Panc1 (cell line): ENCODE measurements around the gene ZCCHC10. TPM values are rescaled to one million over a fixed set of nuclear protein-coding genes. Genes with fewer than 3 reads are reported as not detected.

Experiments
- ATAC-seq: fragments of 200-7000 bp; cut with Tn5 transposase; 2 replicates; pipeline ENCODE4 v1.9.1; 2020; ENCODE audit warnings: mild to moderate bottlenecking, moderate library complexity
- BruUV-seq: library from RNA; stranded (reverse); fragments of 400-500 nt; replicated peaks from 2 replicates; lab custom pipeline; 2021; lab: Mats Ljungman, UMichigan
- CTCF ChIA-PET: fragments of 300-600 bp; sonication (Branson Sonifier 250); formaldehyde crosslinking; loops from one replicate; lab custom pipeline; 2022; ENCODE audit warnings: antibody characterized with exemption; lab: Charles Lee
- POLR2A ChIA-PET: fragments of 300-600 bp; sonication (Branson Sonifier 250); formaldehyde crosslinking; loops from one replicate; lab custom pipeline; 2022; ENCODE audit warnings: antibody characterized with exemption; lab: Charles Lee
- DNase-seq: peaks from one replicate; pipeline ENCODE4 v3.0.0-alpha.2; 2010; ENCODE audit warnings: low read depth, low spot score
- H3K27ac ChIP-seq: 2 replicates; pipeline ENCODE4 v1.5.1; 2011; ENCODE audit warnings: mild to moderate bottlenecking, low read length, inconsistent platforms
- H3K27me3 ChIP-seq: fragments of 200-500 bp; sonication (Bioruptor generic); 2 replicates; pipeline ENCODE4 v1.6.0; 2014; ENCODE audit warnings: low read length, inconsistent platforms; ENCODE audit not compliant: control insufficient read depth, insufficient read depth
- H3K36me3 ChIP-seq: fragments of 200-500 bp; sonication (Bioruptor generic); 2 replicates; pipeline ENCODE4 v1.5.1; 2014; ENCODE audit warnings: inconsistent platforms, mild to moderate bottlenecking, low read length, moderate library complexity; ENCODE audit not compliant: control insufficient read depth, insufficient read depth
- H3K4me1 ChIP-seq: 2 replicates; pipeline ENCODE4 v1.5.1; 2011; ENCODE audit warnings: inconsistent platforms, mild to moderate bottlenecking, low read length, moderate library complexity; ENCODE audit not compliant: control insufficient read depth, insufficient read depth
- H3K4me3 ChIP-seq, 2 experiments: 2 replicates each; pipeline ENCODE4 v1.5.1; 2011 to 2012; ENCODE audit warnings: low read depth in 2 of 2, low read length in 2 of 2, mild to moderate bottlenecking in 2 of 2, inconsistent platforms in 1 of 2, moderate library complexity in 1 of 2
- H3K9me3 ChIP-seq: fragments of 200-500 bp; sonication (Bioruptor generic); 2 replicates; pipeline ENCODE4 v1.5.1; 2014; ENCODE audit warnings: low read depth, mild to moderate bottlenecking, inconsistent platforms, low read length, moderate library complexity; ENCODE audit not compliant: control insufficient read depth, insufficient read depth
- CTCF ChIP-seq: fragments of 450-650 bp; IDR thresholded peaks from 2 replicates; pipeline ENCODE4 v1.5.1; 2017; ENCODE audit warnings: mild to moderate bottlenecking
- POLR2AphosphoS5 ChIP-seq: IDR thresholded peaks from 2 replicates; pipeline ENCODE4 v1.6.1; 2012; ENCODE audit warnings: mild to moderate bottlenecking, low read depth, low read length, moderate library complexity
- REST ChIP-seq, 2 experiments: IDR thresholded peaks; 2 replicates each; pipeline ENCODE4 v1.6.1; 2011 to 2012; ENCODE audit warnings: low read depth in 2 of 2, control low read depth in 1 of 2, low read length in 1 of 2, mild to moderate bottlenecking in 1 of 2, moderate library complexity in 1 of 2; ENCODE audit not compliant: insufficient read depth in 1 of 2
- SIN3A ChIP-seq: IDR thresholded peaks from 2 replicates; pipeline ENCODE4 v1.6.1; 2012; ENCODE audit warnings: low read depth, mild to moderate bottlenecking, low read length, moderate library complexity, borderline replicate concordance; ENCODE audit not compliant: insufficient read depth
- TCF7L2 ChIP-seq: IDR thresholded peaks from 2 replicates; pipeline ENCODE4 v1.6.1; 2011; ENCODE audit warnings: mild to moderate bottlenecking, low read depth, low read length, inconsistent platforms
- in situ Hi-C: cut with HindIII; loops from 2 replicates; pipeline ENCODE4 v1.10.0; 2016; ENCODE audit warnings: low sequenced_read_pairs, low pct_unique_long_range_greater_than_20kb
- intact Hi-C: fragments of 100-400 bp; cut with micrococcal nuclease; formaldehyde crosslinking; loops from one replicate; pipeline ENCODE4 v1.10.0; 2022; ENCODE audit not compliant: unreplicated experiment
- total RNA-seq: library from RNA; stranded (reverse); gene quantifications from one replicate; pipeline ENCODE4 v1.2.1, GENCODE V29; 2021; ENCODE audit not compliant: unreplicated experiment

ZCCHC10 gene
- total RNA-seq, 1 experiment from 2014 or later = 30.8 TPM

- H3K9me3 ChIP-seq = no peaks in the 10 kb centered on the region
- intact Hi-C loops (no loop called here), in situ Hi-C loops (no loop called here)
- no peaks in the 10 kb centered on the region for H3K4me1 ChIP-seq
- DNase-seq (no peak), ATAC-seq (no peak)
- H3K4me3 ChIP-seq = no peak overlapping the region
- ChIA-PET CTCF (no interaction called here), POLR2A (interaction anchor here (0.6 kb wide), 1 partner anchor 107 kb away, joined by 4 read pairs; no protein-coding TSS in a partner anchor)
- no peaks in the 10 kb centered on the region for H3K36me3 ChIP-seq
- no peak overlapping the region for H3K27ac ChIP-seq
- no TSS peak for BruUV-seq
- H3K27me3 ChIP-seq = no peaks in the 10 kb centered on the region
- TF ChIP-seq CTCF (no peak), SIN3A (no peak), REST (IDR thresholded peaks at IDR 0.05; ENCODE audit: insufficient read depth in 1 of 2, low read depth in 2 of 2, low read length in 1 of 2) (no peak), TCF7L2 (no peak), POLR2AphosphoS5 (no peak)
Observed at GRCh38 chr5:132981288-132981687, 45.1 kb downstream of the ZCCHC10 start.

GRCh38 chr5:132979976-132980375, 46.4 kb downstream of the ZCCHC10 start:
- Histone ChIP-seq H3K27me3 (no peaks in the 10 kb centered on the region), H3K4me1 (no peaks in the 10 kb centered on the region), H3K9me3 (no peaks in the 10 kb centered on the region), H3K36me3 (no peaks in the 10 kb centered on the region), H3K4me3 (no peak overlapping the region), H3K27ac (no peak overlapping the region)
- in situ Hi-C loops (no loop called here), intact Hi-C loops (no loop called here)
- ChIA-PET CTCF (no interaction called here), POLR2A (no interaction called here)
- no TSS peak for BruUV-seq
- TF ChIP-seq REST (IDR thresholded peaks at IDR 0.05; ENCODE audit: insufficient read depth in 1 of 2, low read depth in 2 of 2, low read length in 1 of 2) = no peak
- no peak for TF ChIP-seq TCF7L2
- no peak for TF ChIP-seq POLR2AphosphoS5
- no peak for TF ChIP-seq CTCF
- DNase-seq = no peak
- ATAC-seq = no peak
